Superior temporal gyrus (tissue), 1 donor: ENCODE results near the gene BEGAIN.

Experiments used
- DNase-seq: peaks from one replicate; pipeline ENCODE4 v3.0.0-alpha.2; 2016; ENCODE audit errors: extremely low spot score

Gene BEGAIN

GRCh38 chr14:100536721-100537445 lies 50.3 kb downstream of the BEGAIN start:
- no peak for DNase-seq

DNA sequence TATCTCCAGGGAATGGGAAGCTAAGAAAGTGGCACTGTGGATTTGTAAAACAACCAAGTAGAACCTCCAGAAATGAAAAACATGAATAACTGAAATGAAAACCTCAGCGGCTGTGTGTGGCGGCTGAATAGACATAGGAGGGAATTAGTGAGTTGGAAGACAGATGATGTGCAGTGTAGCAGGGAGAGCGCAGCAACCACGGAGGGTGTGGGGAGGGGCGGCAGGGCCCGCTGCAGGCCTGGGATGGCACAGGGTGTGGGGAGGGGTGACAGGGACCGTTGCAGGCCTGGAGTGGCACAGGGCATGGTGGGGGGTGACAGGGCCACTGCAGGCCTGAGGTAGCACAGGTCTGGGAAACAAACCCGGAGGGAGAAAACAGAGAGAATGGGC lies 51.1 kb downstream of the BEGAIN start:
- DNase-seq, result no peak

DNA sequence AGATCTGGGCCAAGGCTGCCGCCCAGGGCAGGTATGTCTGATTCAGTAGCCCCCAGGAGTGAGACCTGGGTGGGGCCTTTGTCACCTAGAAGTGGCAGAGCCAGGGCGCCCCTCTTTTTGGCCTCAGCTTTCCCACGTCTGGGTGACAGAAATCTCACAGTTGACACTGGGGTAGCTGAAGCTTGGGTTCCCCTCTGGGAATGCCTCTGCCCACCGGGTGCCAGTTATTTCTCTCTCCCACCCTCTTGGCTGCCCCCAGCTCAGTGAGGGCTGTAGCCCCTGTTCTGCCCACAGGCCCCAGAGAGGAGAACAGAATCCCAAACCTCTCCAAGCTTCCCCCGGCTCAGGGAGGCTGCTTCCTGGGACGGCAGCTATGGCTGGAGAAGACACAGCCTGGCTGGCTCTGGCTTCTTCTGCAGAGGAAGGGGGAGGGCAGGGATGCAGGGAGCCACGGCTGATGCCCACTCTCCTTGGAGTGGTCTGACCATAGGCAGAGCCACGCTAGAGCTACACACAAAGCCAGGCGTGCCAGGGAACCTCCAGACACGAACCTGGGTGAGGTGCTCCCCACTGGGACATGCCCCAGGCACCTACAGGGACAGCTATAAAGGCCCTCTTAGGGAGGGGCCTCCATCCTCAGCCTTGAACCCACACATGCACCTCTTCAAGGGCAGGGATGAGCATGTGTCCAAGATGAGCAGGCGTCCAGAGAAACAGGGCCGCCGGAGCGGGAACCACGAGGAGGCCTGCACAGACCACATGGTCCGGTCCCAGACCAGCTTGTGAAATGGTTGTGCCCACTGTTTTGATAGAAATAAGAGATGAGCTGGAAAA lies 51.7 kb downstream of the BEGAIN start:
- no peak for DNase-seq

DNA sequence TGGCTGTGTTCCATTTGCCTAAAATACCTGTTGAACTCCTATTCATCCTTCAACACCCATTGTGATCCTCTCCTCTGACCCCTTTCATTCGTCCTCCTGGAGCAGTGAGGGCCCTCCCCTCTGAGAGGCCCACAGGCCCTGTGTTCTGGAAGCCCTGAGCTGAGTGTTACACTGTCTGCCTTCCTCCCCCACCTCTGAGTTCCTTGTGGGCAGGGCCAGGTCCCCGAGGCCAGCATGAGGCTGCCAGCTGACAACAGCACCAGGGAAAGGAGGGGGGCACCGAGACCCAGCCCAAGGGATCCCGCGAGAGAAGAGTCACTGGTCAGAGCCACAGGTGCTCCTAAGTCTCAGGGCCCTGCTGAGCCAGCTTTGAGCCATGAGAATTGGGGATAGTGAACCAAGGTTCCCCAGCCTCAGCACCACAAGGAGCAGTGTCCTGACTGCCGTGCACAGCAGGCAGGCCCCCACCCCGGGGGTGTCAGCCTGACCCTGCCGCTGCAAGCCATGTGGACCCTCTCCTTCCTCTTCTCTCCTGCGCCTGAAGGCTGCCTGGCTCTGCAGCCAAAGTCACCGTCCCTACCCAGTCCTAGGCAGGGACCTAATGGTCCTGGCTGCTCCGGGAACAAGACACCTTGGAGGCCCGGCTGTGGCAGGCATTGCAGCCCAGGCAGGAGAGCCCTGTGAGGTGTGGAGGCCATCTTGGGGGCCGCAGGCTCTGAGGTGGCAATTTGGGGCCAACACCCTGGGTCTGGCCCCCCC lies 52.5 kb downstream of the BEGAIN start:
- no peak for DNase-seq

GRCh38 chr14:100533656-100534485 lies 53.3 kb downstream of the BEGAIN start:
- DNase-seq, result no peak

GRCh38 chr14:100532906-100533655 lies 54.1 kb downstream of the BEGAIN start:
- no peak for DNase-seq

DNA sequence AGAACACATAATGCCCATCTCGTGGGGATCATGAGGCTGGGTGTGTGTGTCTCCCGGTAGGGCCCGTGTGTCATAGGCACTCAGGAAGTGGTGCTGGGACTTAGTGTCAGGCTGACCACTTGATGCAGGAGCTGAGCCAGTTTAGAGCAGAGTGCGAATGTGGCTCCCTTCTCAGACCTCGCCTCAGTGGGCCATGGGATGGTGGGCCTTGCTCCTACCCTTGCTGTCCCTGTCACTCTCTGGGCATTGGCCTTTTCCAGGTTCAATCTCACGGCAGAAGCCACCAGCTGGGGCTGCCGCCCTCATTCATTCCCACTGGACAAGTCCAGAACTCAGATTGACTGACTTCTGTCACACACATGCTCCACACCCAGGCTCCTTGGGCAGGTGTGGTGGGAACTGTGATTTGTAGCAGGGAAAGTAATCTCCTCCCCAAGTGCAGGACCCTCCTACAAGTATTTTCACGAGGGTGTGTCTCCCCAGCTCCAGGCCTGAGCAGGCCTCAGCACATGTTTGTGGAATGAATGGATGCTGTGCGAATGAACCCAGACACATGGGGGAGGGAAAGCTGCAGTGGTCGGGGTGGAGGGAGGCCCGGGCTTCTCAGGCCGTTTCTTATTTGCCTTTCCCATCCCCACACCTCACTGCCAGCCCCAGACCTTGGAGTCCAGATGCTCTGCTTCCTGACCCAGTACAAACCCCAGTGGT lies 54.9 kb downstream of the BEGAIN start:
- no peak for DNase-seq

DNA sequence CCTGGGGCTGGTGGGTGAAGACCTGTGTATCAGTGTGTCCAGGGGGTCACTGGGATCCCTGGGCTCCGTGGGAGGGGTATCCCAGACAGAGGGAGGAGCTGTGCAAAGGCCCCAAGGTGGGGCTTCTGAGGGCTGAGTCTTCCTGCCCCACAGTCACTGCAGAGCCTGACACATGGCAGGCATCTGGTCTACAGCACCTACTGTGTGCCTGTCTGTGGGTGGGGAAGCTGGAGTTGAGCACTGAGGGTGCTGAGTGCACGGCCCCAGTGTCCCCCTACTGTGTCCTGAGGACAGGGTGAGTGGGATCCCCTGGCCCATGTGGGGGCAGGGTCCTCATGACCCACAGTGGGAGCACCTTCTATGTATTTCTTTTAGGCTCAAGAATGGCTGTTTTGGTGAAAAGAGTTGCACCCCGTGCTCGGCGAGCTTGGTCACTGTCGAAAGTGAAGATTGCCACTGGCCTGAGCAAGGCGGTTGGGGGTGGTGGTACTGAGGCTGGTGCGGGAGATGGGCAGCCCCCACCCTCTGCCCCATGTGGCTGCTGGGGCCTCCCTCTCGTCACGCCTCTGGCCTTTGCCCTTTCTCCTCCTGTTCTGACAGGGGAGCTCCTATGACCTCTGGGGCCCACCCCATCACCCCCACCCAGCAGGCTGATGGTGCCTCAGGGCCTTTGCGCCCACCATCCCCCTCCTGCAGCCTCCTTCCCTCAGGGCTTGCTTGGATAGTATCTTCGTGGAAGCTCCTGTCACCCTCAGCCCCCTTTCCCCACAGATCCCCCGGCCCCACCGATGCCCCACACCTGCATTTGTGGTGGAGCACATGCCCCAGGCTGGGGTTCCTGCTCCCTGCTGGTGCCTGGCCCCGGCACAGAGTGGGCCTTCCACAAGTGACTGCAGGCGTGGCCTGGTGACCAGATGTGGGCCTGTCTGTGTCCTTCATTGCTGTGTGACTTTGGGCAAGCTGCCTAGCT lies 55.8 kb downstream of the BEGAIN start:
- no peak for DNase-seq

- DNase-seq, result no peak
These were observed 56.7 kb downstream of the BEGAIN start for GRCh38 chr14:100530270-100531072.

DNA sequence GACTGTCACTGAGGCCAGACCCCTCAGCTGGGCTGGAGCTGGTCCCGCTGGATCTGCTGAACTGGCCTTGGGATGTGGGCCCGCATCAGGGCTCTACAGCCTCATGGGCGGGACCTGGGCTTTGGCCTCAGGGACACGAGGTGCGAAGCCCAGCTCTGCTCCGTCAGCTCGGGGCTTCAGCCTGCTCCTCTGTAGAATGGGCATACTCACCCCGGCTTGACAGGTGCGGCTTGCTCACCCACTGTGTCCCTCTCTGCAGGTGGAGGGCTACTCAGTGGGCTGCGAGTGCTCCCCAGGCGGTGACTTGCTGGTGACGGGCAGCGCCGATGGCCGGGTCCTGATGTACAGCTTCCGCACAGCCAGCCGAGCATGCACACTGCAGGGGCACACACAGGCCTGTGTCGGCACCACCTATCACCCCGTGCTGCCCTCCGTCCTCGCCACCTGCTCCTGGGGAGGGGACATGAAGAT lies 57.6 kb downstream of the BEGAIN start:
- no peak for DNase-seq

GRCh38 chr14:100528962-100529560 lies 58.2 kb downstream of the BEGAIN start:
- no peak for DNase-seq

DNA sequence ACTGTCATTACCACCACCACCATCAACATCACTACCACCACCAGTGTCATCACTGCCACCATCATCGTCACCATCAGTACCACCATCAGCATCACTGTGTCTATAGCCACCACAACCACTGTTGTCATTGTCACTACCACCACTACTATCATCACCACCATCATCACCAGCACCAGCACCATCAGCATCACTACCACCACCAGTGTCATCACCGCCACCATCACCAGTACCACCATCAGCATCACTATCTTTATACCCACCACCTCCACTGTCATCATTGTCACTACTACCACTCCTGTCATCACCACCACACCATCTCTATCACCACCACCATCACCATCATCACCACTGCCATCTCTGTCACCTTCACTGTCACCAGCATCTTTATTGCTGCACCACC lies 60.6 kb downstream of the BEGAIN start:
- no peak for DNase-seq

DNA sequence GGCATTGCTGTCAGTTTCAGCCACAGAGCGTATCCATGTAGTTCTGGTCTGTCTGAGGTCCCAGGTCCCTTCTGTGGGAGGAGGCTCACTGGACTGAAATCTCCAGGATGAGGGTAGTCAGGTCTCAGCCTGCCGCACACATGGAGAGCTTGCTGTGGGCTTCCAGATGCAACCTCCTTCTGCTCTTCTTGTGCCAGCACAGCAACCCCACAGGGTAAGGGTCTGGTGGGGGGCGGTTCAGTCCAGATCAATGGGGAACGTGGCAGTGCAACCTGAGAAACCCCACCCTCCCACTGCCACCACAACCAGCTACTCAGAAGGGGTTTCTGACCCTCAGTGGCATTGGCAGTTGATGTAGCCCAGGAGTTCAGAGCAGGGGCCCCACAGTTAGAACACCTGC lies 61.2 kb downstream of the BEGAIN start:
- no peak for DNase-seq

GRCh38 chr14:100525615-100526014 lies 61.6 kb downstream of the BEGAIN start:
- no peak for DNase-seq

DNA sequence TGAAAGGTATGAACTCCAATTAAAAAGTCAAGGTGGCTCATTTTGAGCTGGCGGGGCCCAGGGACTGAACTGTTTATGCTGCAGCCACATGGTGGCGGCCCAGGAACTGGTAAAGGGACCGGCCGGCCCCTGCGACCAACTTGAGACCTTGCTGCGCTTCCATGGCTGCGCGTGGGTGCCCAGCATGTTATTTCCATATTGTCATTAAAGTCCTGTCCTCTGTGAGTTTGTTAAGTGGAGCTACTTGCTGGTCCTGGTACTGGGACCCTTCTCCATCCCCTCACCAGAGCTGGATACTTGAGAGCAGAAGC lies 62.3 kb downstream of the BEGAIN start:
- DNase-seq, result no peak

DNA sequence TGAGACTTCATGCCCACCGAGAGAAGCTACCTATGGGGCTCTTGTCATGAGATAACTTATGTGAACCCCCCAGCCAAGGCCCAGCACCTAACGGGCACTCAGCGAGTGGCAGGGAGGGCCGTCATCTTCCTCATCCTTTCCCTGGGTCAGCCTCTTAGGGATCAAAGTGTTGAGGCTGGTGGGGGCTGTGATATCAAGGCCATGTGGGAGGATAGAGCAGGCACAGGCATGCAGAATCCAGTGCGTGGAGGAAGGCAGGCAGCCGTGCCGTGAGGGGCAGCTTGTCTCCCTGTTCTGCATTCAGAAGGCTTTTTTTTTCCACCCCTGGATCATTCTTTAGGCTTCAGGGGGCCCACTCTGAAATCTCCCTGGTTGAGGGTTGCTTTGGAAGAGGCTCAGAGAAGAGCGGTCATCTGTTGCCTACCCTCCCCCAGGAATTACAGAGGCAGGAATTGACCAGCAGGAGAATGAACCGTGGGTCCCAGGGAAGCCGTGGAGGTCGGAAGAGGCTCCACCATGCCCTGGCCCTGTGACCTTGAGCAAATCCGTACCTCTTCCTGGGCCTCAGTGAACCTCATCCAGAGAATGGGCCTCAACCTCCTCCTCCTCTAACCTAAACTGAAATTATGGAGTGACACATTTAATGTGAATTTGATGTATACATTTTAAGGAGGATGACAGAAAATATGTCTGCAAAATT lies 62.8 kb downstream of the BEGAIN start:
- DNase-seq, result no peak

DNA sequence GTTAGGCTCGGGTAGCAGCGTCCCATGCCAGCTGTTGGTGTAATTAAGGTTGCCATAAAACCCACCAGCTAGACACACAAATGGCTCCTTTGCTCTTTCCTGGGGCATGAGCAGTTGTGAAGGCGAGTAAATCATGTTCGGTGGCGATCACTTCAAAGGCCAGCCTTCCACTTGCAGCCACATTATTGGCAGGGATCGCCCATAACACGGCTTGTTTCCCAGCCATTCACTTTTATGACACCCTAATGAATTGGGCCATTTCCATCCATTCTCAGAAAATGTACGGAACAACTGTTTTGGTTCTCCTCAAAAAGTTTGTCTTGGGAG lies 63.4 kb downstream of the BEGAIN start:
- no peak for DNase-seq
